T47D (cell line): Measurements from ENCODE around the gene TIMMDC1.
A peak's percentile ranks its signal among the peaks of the same experiment; 100 is the strongest.

Experiments
- DNase-seq, 2 experiments: peaks; one replicate each; pipeline versions ENCODE4 v3.0.0 to v3.0.0-alpha.2; 2011 to 2012; ENCODE audit warnings: low read depth in 1 of 2, low spot score in 1 of 2
- JUND ChIP-seq: IDR thresholded peaks from 2 replicates; pipeline ENCODE4 v1.6.1; 2012; ENCODE audit warnings: low read depth
- in situ Hi-C: cut with HindIII; loops from 2 replicates; pipeline ENCODE4 v1.10.0; 2016; ENCODE audit warnings: low sequenced_read_pairs, low pct_unique_long_range_greater_than_20kb

TIMMDC1 gene

GRCh38 chr3:119490153-119490552 lies 8.2 kb upstream of the TIMMDC1 start:
- no peak for TF ChIP-seq JUND
- no peak for DNase-seq
- in situ Hi-C loops: no loop called here

DNA sequence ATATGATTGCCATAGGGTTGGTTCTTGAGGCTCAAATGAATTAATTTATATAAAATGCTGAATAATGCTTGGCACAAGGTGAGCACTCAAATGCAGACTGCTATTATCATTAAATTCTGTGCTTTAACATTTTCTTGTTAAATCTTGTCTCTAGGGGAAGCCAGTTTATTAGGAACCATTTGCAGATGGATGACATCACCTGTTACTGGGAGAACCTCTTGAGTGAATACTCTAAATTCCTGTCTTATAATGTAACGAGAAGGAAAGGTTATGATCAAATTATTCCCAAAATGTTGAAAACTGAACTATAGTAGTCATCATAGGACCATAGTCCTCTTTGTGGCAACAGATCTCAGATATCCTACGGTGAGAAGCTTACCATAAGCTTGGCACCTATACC lies 6.2 kb upstream of the TIMMDC1 start:
- in situ Hi-C loops: no loop called here
- no peak for DNase-seq
- TF ChIP-seq JUND: no peak

DNA sequence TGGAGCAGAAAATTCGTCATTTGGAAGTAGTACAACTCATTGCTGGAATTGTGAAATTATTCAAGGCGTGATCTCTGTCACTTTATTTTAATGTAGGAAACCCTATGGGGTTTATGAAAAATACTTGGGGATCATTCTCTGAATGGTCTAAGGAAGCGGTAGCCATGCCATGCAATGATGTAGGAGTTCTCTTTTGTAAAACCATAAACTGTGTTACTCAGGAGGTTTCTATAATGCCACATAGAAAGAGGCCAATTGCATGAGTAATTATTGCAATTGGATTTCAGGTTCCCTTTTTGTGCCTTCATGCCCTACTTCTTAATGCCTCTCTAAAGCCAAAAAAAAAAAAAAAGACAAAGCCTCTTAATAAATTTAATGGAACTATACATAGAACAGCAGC lies 5.5 kb upstream of the TIMMDC1 start:
- no peak for TF ChIP-seq JUND
- in situ Hi-C loops: no loop called here
- no peak for DNase-seq

GRCh38 chr3:119494597-119494996 lies 3.8 kb upstream of the TIMMDC1 start:
- no peak for DNase-seq
- TF ChIP-seq JUND: no peak
- in situ Hi-C loops: no loop called here

DNA sequence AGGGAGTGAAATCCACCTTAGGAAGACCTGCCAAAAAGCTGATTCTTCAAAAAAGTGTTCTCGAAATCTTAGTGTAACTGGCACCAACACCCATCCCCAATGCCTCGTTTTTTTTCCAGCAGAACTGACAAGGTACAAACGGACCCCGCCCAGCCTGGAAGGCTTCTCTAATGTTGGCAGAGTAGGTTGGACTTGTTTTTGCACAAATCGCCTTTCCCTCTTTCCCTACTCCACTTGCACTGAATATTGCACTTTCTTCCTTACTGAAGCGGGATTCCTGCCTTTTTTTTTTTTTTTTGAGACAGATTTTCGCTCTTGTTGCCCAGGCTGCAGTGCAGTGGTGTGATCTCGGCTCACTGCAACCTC lies 544 bp upstream of the TIMMDC1 start:
- in situ Hi-C loops: no loop called here
- peak in 1 of 2 experiments; percentile 34 for DNase-seq
- no peak for TF ChIP-seq JUND

DNA sequence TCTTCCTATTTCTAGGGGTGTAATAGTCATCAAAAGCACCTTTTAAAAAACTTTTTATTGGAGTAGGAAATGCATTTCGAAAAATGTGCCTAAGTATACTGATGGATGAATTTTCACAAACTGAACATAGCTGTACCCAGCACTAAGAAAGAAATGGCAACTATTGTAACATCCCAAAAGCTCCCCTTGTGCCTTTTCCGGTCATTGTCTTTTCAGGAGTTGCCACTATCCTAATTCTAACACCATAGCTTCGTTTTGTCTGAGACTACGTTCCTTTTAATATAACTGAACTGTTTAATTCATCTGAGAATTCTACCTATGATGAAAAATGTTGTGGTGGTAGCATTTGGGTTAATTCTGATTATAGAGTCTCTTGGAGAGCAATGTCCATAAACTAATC lies 1.9 kb downstream of the TIMMDC1 start:
- in situ Hi-C loops: no loop called here

GRCh38 chr3:119500901-119501300 lies 2.6 kb downstream of the TIMMDC1 start:
- TF ChIP-seq JUND: no peak
- in situ Hi-C loops: no loop called here
- no peak for DNase-seq

More for the DNA sequence above, 1.9 kb downstream of the TIMMDC1 start:
- DNase-seq: no peak
- TF ChIP-seq JUND: no peak

- TF ChIP-seq JUND: no peak
- in situ Hi-C loops: no loop called here
- no peak for DNase-seq
These were observed 8.3 kb downstream of the TIMMDC1 start for GRCh38 chr3:119506631-119507030.

DNA sequence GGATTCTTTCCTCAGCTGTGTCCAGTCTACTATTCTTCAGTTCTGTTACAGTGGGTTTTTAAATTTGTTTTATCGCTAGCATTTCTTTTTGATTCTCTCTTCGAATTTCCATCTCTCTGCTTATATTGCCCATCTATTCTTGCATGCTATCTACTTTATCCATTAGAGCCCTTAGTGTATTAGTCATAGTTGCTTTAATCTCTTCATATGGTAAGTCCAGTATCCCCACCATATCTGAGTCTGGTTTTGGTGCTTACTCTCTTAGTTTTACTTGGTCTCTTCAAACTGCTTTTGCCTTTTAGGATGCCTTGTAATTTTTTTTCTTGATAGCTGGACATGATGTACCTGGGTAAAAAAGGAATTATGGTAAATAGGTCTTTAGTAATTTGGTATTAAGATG lies 9.1 kb downstream of the TIMMDC1 start:
- in situ Hi-C loops: no loop called here
- DNase-seq: no peak
- TF ChIP-seq JUND: no peak

GRCh38 chr3:119508172-119508845 lies 10.0 kb downstream of the TIMMDC1 start:
- TF ChIP-seq JUND: no peak
- DNase-seq: no peak

GRCh38 chr3:119510690-119511089 lies 12.3 kb downstream of the TIMMDC1 start:
- DNase-seq: no peak

More at GRCh38 chr3:119508172-119508845, 10.0 kb downstream of the TIMMDC1 start:
- in situ Hi-C loops: no loop called here

DNA sequence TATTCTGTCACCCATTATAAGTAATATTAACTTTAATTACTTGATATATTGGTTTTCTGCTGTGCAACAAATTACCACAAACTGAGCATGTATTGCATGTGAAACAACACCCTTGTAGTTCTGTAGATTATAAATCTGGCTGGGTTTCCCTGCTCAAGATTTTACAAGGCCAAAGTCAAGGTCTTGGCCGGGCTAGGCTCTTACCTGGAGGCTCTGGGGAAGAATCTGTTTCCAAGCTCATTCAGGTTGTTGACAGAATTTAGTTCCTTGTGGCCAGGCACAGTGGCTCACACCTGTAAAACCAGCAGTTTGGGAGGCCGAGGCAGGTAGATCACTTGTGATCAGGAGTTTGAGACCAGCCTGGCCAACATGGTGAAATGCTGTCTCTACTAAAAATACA lies 16.3 kb downstream of the TIMMDC1 start:
- no peak for TF ChIP-seq JUND
- no peak for DNase-seq
- in situ Hi-C loops: no loop called here

More at GRCh38 chr3:119510690-119511089, 12.3 kb downstream of the TIMMDC1 start:
- in situ Hi-C loops: no loop called here
- TF ChIP-seq JUND: no peak

- in situ Hi-C loops: no loop called here
- DNase-seq: no peak
- TF ChIP-seq JUND: no peak
These were observed 18.8 kb downstream of the TIMMDC1 start for GRCh38 chr3:119517112-119517511.

- DNase-seq: no peak
- no peak for TF ChIP-seq JUND
- in situ Hi-C loops: no loop called here
These were observed 19.7 kb downstream of the TIMMDC1 start for GRCh38 chr3:119518026-119518425.
